H1 (cell line): ENCODE data around the gene CWH43.

Source experiments
- ATF2 ChIP-seq: IDR thresholded peaks from 2 replicates; pipeline ENCODE4 v1.6.1; 2012; ENCODE audit warnings: low read length, inconsistent platforms
- CHD2 ChIP-seq: IDR thresholded peaks from 2 replicates; pipeline ENCODE4 v1.6.1; 2012; ENCODE audit warnings: low read length, improper control_type of control experiment
- CTCF ChIP-seq, 3 experiments: IDR thresholded peaks; 1 replicate in 2 of 3; 2 replicates in 1 of 3; pipeline versions ENCODE4 v1.5.1 to v1.6.1; 2011; ENCODE audit warnings: low read length in 3 of 3, mild to moderate bottlenecking in 3 of 3, inconsistent platforms in 2 of 3, low read depth in 1 of 3, moderate library complexity in 1 of 3; ENCODE audit not compliant: insufficient read depth in 1 of 3; ENCODE audit errors: control extremely low read depth in 1 of 3
- EP300 ChIP-seq, 2 experiments: IDR thresholded peaks; 1 replicate in 1 of 2; 2 replicates in 1 of 2; pipeline ENCODE4 v1.6.1; 2011 to 2012; ENCODE audit warnings: low read depth in 2 of 2, low read length in 2 of 2, mild to moderate bottlenecking in 2 of 2, borderline replicate concordance in 1 of 2, inconsistent platforms in 1 of 2, moderate library complexity in 1 of 2
- FOSL1 ChIP-seq: IDR thresholded peaks from 2 replicates; pipeline ENCODE4 v1.6.1; 2011; ENCODE audit warnings: mild to moderate bottlenecking, low read depth, low read length, moderate library complexity; ENCODE audit not compliant: insufficient read depth
- GABPA ChIP-seq: IDR thresholded peaks from 2 replicates; pipeline ENCODE4 v1.6.1; 2011; ENCODE audit warnings: mild to moderate bottlenecking, low read length, moderate library complexity, borderline replicate concordance; ENCODE audit not compliant: insufficient read depth
- GTF2F1 ChIP-seq: IDR thresholded peaks from 2 replicates; pipeline ENCODE4 v1.6.1; 2012; ENCODE audit warnings: low read depth, low read length, improper control_type of control experiment, borderline replicate concordance
- JUN ChIP-seq: IDR thresholded peaks from 2 replicates; pipeline ENCODE4 v1.6.1; 2011; ENCODE audit warnings: low read depth, mild to moderate bottlenecking, improper control_type of control experiment, low read length
- JUND ChIP-seq: IDR thresholded peaks from 2 replicates; pipeline ENCODE4 v1.6.1; 2011; ENCODE audit warnings: mild to moderate bottlenecking, improper control_type of control experiment, low read length
- MAX ChIP-seq: IDR thresholded peaks from 2 replicates; pipeline ENCODE4 v1.6.1; 2012; ENCODE audit warnings: inconsistent platforms
- POLR2A ChIP-seq, 2 experiments: IDR thresholded peaks; 1 replicate in 1 of 2; 2 replicates in 1 of 2; pipeline ENCODE4 v1.6.1; 2011; ENCODE audit warnings: low read depth in 2 of 2, low read length in 2 of 2, mild to moderate bottlenecking in 2 of 2; ENCODE audit errors: control extremely low read depth in 1 of 2
- SUZ12 ChIP-seq: fragments of 200-600 bp; sonication (generic); IDR thresholded peaks from 2 replicates; pipeline ENCODE4 v1.6.1; 2012; ENCODE audit warnings: mild to moderate bottlenecking, inconsistent platforms, low read length, moderate library complexity, mixed read lengths
- YY1 ChIP-seq: IDR thresholded peaks from 2 replicates; pipeline ENCODE4 v1.6.1; 2011; ENCODE audit warnings: low read depth, mild to moderate bottlenecking, low read length

DNA sequence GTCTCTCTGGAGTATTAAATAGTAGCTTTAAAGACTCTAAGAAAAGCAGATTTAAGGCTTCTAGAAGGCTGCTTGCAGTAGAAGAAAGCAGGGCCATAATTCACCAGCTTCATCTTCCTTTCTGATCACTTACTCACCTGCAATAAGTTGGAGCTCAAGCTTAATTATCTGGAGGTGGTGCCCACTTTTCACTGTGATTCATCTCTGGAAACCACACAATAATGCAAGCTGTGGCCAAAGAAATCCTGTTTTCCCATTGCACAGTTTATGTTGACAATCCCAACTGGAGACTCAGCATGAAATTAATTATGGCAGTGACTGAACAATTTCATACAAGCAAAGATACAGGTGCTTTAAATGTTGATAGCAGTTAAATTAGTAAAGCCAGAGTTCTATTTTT is 14.7 kb downstream of the CWH43 start:
- TF ChIP-seq SUZ12 (no peak), CTCF (IDR thresholded peaks at IDR 0.05; ENCODE audit: control extremely low read depth in 1 of 3, insufficient read depth in 1 of 3, low read depth in 1 of 3, low read length in 3 of 3) (no peak), FOSL1 (no peak), ATF2 (no peak), EP300 (IDR thresholded peaks at IDR 0.05; ENCODE audit: borderline replicate concordance in 1 of 2, low read depth in 2 of 2, low read length in 2 of 2) (no peak), JUN (no peak), GABPA (no peak), CHD2 (no peak), MAX (no peak), POLR2A (IDR thresholded peaks at IDR 0.05; ENCODE audit: control extremely low read depth in 1 of 2, low read depth in 2 of 2, low read length in 2 of 2) (no peak), JUND (no peak), YY1 (no peak), GTF2F1 (no peak)
